Nucleus accumbens (tissue), 56 donors: Measurements from ENCODE around the gene MPRIP.

ENCODE experiments used
- DNase-seq, 56 donors: peaks; one replicate each; lab custom pipeline; 2025; lab: John Stamatoyannopoulos, UW

Gene MPRIP

GRCh38 chr17:17062866-17063265 is 20.6 kb downstream of the MPRIP start:
- no peak for DNase-seq

- DNase-seq = peak in 54 of 56 donors; percentile 34 to 94 (median 84)
These were observed 21.4 kb downstream of the MPRIP start for GRCh38 chr17:17063546-17064122.

GRCh38 chr17:17064322-17064721 is 22.1 kb downstream of the MPRIP start:
- no peak for DNase-seq

- no peak for DNase-seq
These were observed 23.8 kb downstream of the MPRIP start for GRCh38 chr17:17066021-17066420.

GRCh38 chr17:17067257-17067656 is 25.0 kb downstream of the MPRIP start:
- no peak for DNase-seq

GRCh38 chr17:17069849-17070248 is 27.6 kb downstream of the MPRIP start:
- no peak for DNase-seq

GRCh38 chr17:17070931-17071330 is 28.7 kb downstream of the MPRIP start:
- DNase-seq = no peak

GRCh38 chr17:17071531-17072360 is 29.5 kb downstream of the MPRIP start:
- DNase-seq = peak in 6 of 56 donors; percentile 20 to 44 (median 37)

GRCh38 chr17:17072546-17072945 is 30.3 kb downstream of the MPRIP start:
- DNase-seq = no peak

GRCh38 chr17:17073030-17073564 is 30.8 kb downstream of the MPRIP start:
- peak in 12 of 56 donors; percentile 22 to 59 (median 32) for DNase-seq

GRCh38 chr17:17073581-17074403 is 31.5 kb downstream of the MPRIP start:
- DNase-seq = no peak

- DNase-seq = no peak
These were observed 33.0 kb downstream of the MPRIP start for GRCh38 chr17:17075125-17075781.

- DNase-seq = no peak
These were observed 33.8 kb downstream of the MPRIP start for GRCh38 chr17:17076066-17076465.

GRCh38 chr17:17077101-17077500 is 34.8 kb downstream of the MPRIP start:
- no peak for DNase-seq

GRCh38 chr17:17077861-17078732 is 35.8 kb downstream of the MPRIP start:
- no peak for DNase-seq

GRCh38 chr17:17078832-17079231 is 36.6 kb downstream of the MPRIP start:
- no peak for DNase-seq

- DNase-seq = no peak
These were observed 37.1 kb downstream of the MPRIP start for GRCh38 chr17:17079336-17079735.

- peak in 34 of 56 donors; percentile 15 to 78 (median 41) for DNase-seq
These were observed 37.5 kb downstream of the MPRIP start for GRCh38 chr17:17079761-17080160.

GRCh38 chr17:17080181-17080631 is 37.9 kb downstream of the MPRIP start:
- DNase-seq = no peak
